Measurements from ENCODE around the gene HIVEP2. TPM values are rescaled to one million over a fixed set of nuclear protein-coding genes. Genes with fewer than 3 reads are reported as not detected.

HIVEP2 gene
- total RNA-seq, 1 experiment from 2014 or later = 10.3 TPM

GRCh38 chr6:142810952-142811514 is 133.9 kb downstream of the HIVEP2 start:
- POLR2A ChIA-PET = no interaction called here
- no peak for ATAC-seq
- no peaks in the 10 kb centered on the region for H3K9me3 ChIP-seq (ENCODE audit: control insufficient read depth, insufficient read depth, low read depth, low read length)
- no peaks in the 10 kb centered on the region for H3K27me3 ChIP-seq (ENCODE audit: control insufficient read depth, insufficient read depth, low read length)
- DNase-seq (ENCODE audit: low read depth, low spot score) = no peak
- in situ Hi-C loops (cut with HindIII; ENCODE audit: low pct_unique_long_range_greater_than_20kb, low sequenced_read_pairs) = no loop called here
- TF ChIP-seq POLR2AphosphoS5 (IDR thresholded peaks at IDR 0.05; ENCODE audit: low read depth, low read length) = no peak
- TF ChIP-seq SIN3A (IDR thresholded peaks at IDR 0.05; ENCODE audit: borderline replicate concordance, insufficient read depth, low read depth, low read length) = no peak
- no peak for TF ChIP-seq CTCF (IDR thresholded peaks at IDR 0.05)
- no peak for TF ChIP-seq REST (IDR thresholded peaks at IDR 0.05; ENCODE audit: insufficient read depth in 1 of 2, low read depth in 2 of 2, low read length in 1 of 2)
- no peak for TF ChIP-seq TCF7L2 (IDR thresholded peaks at IDR 0.05; ENCODE audit: low read depth, low read length)
- intact Hi-C loops (cut with micrococcal nuclease; ENCODE audit: unreplicated experiment) = no loop called here
- CTCF ChIA-PET = no interaction called here
- no peaks in the 10 kb centered on the region for H3K36me3 ChIP-seq (ENCODE audit: control insufficient read depth, insufficient read depth, low read length)
- no peaks in the 10 kb centered on the region for H3K4me1 ChIP-seq (ENCODE audit: control insufficient read depth, insufficient read depth, low read length)
- no peak overlapping the region for H3K4me3 ChIP-seq (ENCODE audit: low read depth in 2 of 2, low read length in 2 of 2)
- no TSS peak for BruUV-seq (replicated peaks)
- no peak overlapping the region for H3K27ac ChIP-seq (ENCODE audit: low read length)

- no peak for ATAC-seq
These were observed 135.0 kb downstream of the HIVEP2 start for GRCh38 chr6:142809947-142810346.

More at GRCh38 chr6:142809947-142810346, 135.0 kb downstream of the HIVEP2 start:
- no TSS peak for BruUV-seq (replicated peaks)
- H3K9me3 ChIP-seq (ENCODE audit: control insufficient read depth, insufficient read depth, low read depth, low read length) = no peaks in the 10 kb centered on the region
- no peak for TF ChIP-seq POLR2AphosphoS5 (IDR thresholded peaks at IDR 0.05; ENCODE audit: low read depth, low read length)
- TF ChIP-seq SIN3A (IDR thresholded peaks at IDR 0.05; ENCODE audit: borderline replicate concordance, insufficient read depth, low read depth, low read length) = no peak
- no peak for TF ChIP-seq REST (IDR thresholded peaks at IDR 0.05; ENCODE audit: insufficient read depth in 1 of 2, low read depth in 2 of 2, low read length in 1 of 2)
- TF ChIP-seq CTCF (IDR thresholded peaks at IDR 0.05) = no peak
- TF ChIP-seq TCF7L2 (IDR thresholded peaks at IDR 0.05; ENCODE audit: low read depth, low read length) = no peak
- intact Hi-C loops (cut with micrococcal nuclease; ENCODE audit: unreplicated experiment) (no loop called here), in situ Hi-C loops (cut with HindIII; ENCODE audit: low pct_unique_long_range_greater_than_20kb, low sequenced_read_pairs) (no loop called here)
- H3K27ac ChIP-seq (ENCODE audit: low read length) = no peak overlapping the region
- no peaks in the 10 kb centered on the region for H3K4me1 ChIP-seq (ENCODE audit: control insufficient read depth, insufficient read depth, low read length)
- no peak overlapping the region for H3K4me3 ChIP-seq (ENCODE audit: low read depth in 2 of 2, low read length in 2 of 2)
- no peaks in the 10 kb centered on the region for H3K36me3 ChIP-seq (ENCODE audit: control insufficient read depth, insufficient read depth, low read length)
- DNase-seq (ENCODE audit: low read depth, low spot score) = no peak
- ChIA-PET CTCF (no interaction called here), POLR2A (no interaction called here)
- no peaks in the 10 kb centered on the region for H3K27me3 ChIP-seq (ENCODE audit: control insufficient read depth, insufficient read depth, low read length)

Data from Panc1 (cell line).